GM08714 (cell line): ENCODE measurements around the gene HCRT.

Experiments
- H3K4me3 ChIP-seq: fragments of 200-500 bp; sonication (Bioruptor generic); 2 replicates; pipeline ENCODE4 v1.5.1; 2014; ENCODE audit warnings: mild to moderate bottlenecking, low read length, inconsistent platforms
- ZNF274 ChIP-seq: IDR thresholded peaks from 2 replicates; pipeline ENCODE4 v1.6.1; 2012; ENCODE audit warnings: mild to moderate bottlenecking, low read depth, low read length

The HCRT gene

GRCh38 chr17:42179335-42179734 is 5.9 kb downstream of the HCRT start:
- no peak for TF ChIP-seq ZNF274
- H3K4me3 ChIP-seq: no peak overlapping the region

GRCh38 chr17:42178817-42179216 is 6.4 kb downstream of the HCRT start:
- no peak for TF ChIP-seq ZNF274
- H3K4me3 ChIP-seq: no peak overlapping the region

GRCh38 chr17:42177684-42178083 is 7.6 kb downstream of the HCRT start:
- H3K4me3 ChIP-seq: no peak overlapping the region
- no peak for TF ChIP-seq ZNF274

- TF ChIP-seq ZNF274: no peak
- H3K4me3 ChIP-seq: no peak overlapping the region
Measured at GRCh38 chr17:42174126-42174783, 11.0 kb downstream of the HCRT start.

GRCh38 chr17:42171831-42172230 is 13.4 kb downstream of the HCRT start:
- no peak for TF ChIP-seq ZNF274
- no peak overlapping the region for H3K4me3 ChIP-seq

GRCh38 chr17:42169351-42169750 is 15.9 kb downstream of the HCRT start:
- H3K4me3 ChIP-seq: no peak overlapping the region
- no peak for TF ChIP-seq ZNF274

GRCh38 chr17:42167807-42168206 is 17.4 kb downstream of the HCRT start:
- no peak for TF ChIP-seq ZNF274
- no peak overlapping the region for H3K4me3 ChIP-seq

- no peak for TF ChIP-seq ZNF274
Measured at GRCh38 chr17:42166196-42166763, 19.0 kb downstream of the HCRT start.

GRCh38 chr17:42165751-42166150 is 19.5 kb downstream of the HCRT start:
- H3K4me3 ChIP-seq: no peak overlapping the region
- no peak for TF ChIP-seq ZNF274

More at GRCh38 chr17:42166196-42166763, 19.0 kb downstream of the HCRT start:
- H3K4me3 ChIP-seq: no peak overlapping the region

GRCh38 chr17:42163696-42164407 is 21.4 kb downstream of the HCRT start:
- H3K4me3 ChIP-seq: no peak overlapping the region
- no peak for TF ChIP-seq ZNF274

- H3K4me3 ChIP-seq: no peak overlapping the region
- TF ChIP-seq ZNF274: no peak
Measured at GRCh38 chr17:42163113-42163512, 22.1 kb downstream of the HCRT start.

GRCh38 chr17:42160531-42160910 is 24.7 kb downstream of the HCRT start:
- H3K4me3 ChIP-seq: no peak overlapping the region

GRCh38 chr17:42159796-42160530 is 25.3 kb downstream of the HCRT start:
- TF ChIP-seq ZNF274: no peak

More at GRCh38 chr17:42160531-42160910, 24.7 kb downstream of the HCRT start:
- no peak for TF ChIP-seq ZNF274

GRCh38 chr17:42155614-42156045 is 29.6 kb downstream of the HCRT start:
- peak overlapping the region; percentile 57; the same call in 1 of the 2 replicates for H3K4me3 ChIP-seq
- no peak for TF ChIP-seq ZNF274

More at GRCh38 chr17:42159796-42160530, 25.3 kb downstream of the HCRT start:
- H3K4me3 ChIP-seq: no peak overlapping the region
